GM12873 (cell line): ENCODE results near the gene LONP2.

Experiments used
- CTCF ChIP-seq: IDR thresholded peaks from 2 replicates; pipeline ENCODE4 v1.5.1; 2012; ENCODE audit warnings: low read depth, mild to moderate bottlenecking, moderate library complexity, low read length, control low read depth; ENCODE audit not compliant: insufficient read depth; ENCODE audit errors: missing control alignments

LONP2 gene

DNA sequence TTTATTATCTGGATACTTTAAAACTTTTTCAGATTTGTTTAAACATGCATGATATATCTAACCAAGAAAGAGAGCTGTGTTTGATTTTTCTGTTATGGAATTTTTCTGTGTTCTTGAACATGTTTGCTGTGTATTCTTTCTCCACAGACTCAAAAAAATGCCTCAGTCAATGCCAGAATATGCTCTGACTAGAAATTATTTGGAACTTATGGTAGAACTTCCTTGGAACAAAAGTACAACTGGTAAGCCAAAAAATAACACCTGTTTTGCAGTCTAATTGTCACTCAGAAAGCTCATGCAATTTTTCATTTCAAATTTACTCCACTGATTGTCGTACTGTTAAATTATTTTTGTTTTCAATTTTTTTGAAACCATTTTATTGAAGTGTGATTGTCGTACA is 18.5 kb downstream of the LONP2 start:
- no peak for TF ChIP-seq CTCF

DNA sequence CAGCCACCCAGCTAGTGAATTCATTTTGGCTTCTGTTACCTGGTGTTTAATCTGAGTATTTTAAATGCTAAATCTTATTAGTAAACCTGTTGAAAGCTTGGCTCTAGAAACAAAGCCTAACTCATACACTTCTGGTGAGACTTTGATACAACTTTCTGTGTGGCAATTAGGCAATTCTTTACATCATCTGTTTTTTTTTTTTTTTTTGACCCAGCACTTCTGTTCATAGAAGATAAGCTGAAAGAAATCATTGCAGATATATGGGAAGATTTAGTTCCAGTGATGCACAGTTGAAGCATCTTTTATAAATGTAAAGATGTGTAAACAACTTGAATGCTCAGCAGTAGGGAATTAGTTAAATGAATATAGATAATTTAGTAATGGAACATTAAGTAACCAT is 24.9 kb downstream of the LONP2 start:
- TF ChIP-seq CTCF, result no peak

DNA sequence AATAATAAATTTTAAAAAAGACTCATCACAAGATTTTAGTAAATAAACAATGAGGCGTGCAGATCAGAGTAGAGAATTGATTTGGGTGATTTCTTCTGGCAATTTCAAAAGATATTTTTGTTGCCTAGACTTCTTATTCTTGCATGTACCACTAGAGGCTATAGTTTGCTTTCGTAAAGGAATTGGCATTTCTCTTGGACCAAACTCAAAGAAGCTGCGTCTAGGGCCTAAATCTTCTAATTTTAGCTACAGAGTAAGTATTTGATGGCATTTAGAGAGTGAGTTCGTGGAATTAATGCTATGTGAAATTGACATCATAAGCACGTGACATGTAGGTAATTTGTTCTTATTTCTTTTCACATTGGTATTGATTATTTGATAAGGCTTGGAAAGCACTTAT is 27.6 kb downstream of the LONP2 start:
- no peak for TF ChIP-seq CTCF

DNA sequence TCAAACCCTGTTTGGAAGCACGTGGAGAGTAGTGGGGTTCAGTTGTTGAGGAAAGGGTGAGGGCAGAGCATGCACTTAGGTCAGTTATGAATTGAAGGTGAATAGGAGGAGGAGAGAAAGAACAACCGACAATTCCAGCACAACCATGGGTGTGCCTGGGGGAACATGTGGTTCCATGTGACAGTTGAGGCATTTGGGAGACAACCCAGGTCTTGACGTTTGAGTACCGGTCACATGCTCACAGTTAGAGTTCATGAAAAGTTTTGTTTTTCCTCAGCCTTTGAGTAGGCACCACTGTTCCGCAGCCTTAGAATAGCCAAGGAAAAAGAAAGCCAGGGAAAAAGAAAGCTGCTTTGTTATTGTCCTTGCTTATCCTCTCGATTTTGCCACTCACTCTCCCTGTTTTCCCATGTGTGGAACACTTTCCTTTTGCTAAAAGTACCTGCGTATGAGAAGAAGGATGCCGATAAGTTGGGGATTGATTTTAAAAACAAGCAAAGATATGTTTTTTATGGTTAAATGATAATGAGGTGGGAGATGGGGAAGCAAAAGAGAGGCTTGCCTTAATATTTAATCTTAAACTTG is 28.8 kb downstream of the LONP2 start:
- TF ChIP-seq CTCF, result no peak

- no peak for TF ChIP-seq CTCF
Observed at GRCh38 chr16:48274476-48274875, 30.4 kb downstream of the LONP2 start.

- TF ChIP-seq CTCF, result no peak
Observed at GRCh38 chr16:48276102-48276501, 32.0 kb downstream of the LONP2 start.

DNA sequence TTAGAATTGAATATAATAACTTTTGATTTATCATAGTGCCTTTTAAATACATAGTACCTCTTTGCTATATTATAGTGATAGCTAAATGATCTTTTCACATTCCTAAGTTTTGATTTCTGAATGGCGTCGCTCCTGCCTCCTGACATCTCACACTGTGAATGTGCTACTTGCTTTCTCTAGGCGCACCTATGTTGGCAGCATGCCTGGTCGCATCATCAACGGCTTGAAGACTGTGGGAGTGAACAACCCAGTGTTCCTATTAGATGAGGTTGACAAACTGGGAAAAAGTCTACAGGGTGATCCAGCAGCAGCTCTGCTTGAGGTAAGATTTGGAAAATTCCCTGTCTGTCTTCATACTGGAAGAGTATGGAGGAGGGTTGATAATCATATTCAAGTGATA is 33.1 kb downstream of the LONP2 start:
- no peak for TF ChIP-seq CTCF

DNA sequence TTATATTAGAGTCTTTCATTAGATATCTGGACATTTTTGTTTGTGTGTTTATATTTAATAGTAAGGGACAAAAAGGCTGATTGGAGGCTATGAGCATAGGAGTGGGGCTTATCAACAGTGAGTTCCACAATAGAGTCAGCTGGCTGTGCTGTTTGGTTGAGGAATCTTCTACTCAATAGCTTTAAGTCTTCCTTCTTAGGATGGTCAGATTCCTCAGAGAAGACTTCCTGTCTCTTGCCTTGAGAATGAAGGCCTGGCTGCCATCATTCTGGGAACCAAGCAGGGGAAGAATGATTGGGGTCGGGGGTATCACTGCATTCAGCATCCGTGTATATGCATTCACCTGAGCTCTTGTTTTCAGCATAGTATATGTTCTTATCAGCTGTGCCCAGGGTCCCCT is 35.1 kb downstream of the LONP2 start:
- TF ChIP-seq CTCF, result no peak
